Measurements from ENCODE around the gene ZNF865.

DNA sequence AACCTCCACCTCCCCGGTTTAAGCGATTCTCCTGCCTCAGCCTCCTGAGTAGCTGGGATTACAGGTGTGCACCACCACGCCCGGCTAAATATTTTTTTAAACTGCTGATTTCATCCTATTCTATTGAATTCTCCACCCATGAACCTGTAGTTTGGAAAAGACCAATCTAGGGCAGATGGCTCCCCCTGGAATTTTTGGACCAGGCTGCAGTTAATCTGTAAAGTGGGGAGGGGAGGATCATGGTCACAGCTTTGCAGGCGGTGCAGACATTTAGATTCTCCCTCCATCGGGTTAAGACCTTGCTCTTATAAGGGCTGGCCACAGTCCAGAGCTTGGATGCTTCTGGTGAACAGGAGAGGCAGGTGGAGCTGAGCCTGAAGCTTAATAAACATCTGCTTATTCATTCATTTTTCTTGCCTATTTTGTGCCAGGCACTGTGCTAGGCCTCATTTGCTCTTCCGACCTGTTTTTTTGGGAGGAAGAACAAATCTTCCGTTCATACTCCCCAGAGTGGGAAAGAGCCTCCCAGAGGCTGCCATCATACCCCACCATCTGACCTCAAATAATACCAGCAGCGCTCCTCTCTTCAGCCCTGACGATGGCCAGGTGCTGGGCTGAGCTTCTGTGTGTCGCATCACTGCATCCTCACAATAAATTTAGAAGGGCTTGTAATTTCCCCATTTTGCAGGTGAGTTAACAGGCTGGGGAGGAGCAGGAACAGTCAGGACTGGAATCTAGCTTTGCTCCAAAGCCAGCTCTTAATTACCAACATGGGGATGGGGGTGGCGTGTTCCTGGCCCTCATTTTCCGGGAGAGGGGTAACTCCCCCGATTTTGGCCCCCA lies 41.7 kb downstream of the ZNF865 start:
- TF ChIP-seq, protein P1, sequence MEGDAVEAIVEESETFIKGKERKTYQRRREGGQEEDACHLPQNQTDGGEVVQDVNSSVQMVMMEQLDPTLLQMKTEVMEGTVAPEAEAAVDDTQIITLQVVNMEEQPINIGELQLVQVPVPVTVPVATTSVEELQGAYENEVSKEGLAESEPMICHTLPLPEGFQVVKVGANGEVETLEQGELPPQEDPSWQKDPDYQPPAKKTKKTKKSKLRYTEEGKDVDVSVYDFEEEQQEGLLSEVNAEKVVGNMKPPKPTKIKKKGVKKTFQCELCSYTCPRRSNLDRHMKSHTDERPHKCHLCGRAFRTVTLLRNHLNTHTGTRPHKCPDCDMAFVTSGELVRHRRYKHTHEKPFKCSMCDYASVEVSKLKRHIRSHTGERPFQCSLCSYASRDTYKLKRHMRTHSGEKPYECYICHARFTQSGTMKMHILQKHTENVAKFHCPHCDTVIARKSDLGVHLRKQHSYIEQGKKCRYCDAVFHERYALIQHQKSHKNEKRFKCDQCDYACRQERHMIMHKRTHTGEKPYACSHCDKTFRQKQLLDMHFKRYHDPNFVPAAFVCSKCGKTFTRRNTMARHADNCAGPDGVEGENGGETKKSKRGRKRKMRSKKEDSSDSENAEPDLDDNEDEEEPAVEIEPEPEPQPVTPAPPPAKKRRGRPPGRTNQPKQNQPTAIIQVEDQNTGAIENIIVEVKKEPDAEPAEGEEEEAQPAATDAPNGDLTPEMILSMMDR (conservative IDR thresholded peaks at IDR 0.05; ENCODE audit: low read length) = no peak
- TF ChIP-seq EZH2phosphoT487 (IDR thresholded peaks at IDR 0.05; ENCODE audit: borderline replicate concordance, low read depth, low read length) = no peak

All from OCI-LY7 (cell line).